ENCODE data around the gene THSD4. TPM values are rescaled to one million over a fixed set of nuclear protein-coding genes. Genes with fewer than 3 reads are reported as not detected.

THSD4 gene
- total RNA-seq, 1 donor from 2014 or later, result 1.6 TPM

DNA sequence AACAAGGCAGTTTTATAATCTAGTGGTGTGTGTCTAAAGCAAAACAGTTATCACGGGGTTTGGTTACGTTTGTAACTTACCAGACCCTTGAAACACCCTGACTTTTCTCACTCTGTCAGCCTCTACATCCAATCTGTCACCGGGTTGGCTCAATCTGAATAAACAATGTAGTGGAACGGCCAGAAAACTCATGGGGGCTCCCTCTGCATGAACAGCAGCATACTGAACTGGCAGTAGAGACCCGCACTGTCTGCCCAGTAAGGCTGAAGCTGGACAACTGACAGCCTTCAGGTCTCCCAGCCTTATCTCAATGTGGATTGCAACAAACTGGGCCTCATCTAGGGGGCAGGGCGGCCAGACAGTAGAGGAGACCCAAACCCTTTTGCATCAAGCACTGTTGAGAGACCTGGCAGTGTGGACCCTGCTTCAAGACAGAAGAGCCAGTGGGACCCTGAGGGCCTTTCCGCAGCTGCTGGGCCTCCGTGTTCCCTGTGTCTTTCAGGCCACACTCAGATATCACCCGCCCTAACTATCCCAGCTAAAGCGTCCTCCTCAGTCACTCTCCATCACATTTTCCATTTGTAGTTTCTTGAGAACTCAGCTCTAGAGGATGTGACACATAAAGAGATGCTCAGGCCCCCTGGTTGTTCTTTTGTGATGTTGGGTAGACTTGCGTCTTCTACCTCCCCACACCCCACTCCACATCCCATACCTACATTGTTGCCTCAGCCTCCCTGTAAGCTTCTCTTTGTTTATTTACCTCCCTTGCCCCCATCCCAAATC, 513.9 kb downstream of the THSD4 start:
- DNase-seq, result no peak

- DNase-seq, result no peak
Observed at GRCh38 chr15:71629781-71630474, 514.7 kb downstream of the THSD4 start.

DNA sequence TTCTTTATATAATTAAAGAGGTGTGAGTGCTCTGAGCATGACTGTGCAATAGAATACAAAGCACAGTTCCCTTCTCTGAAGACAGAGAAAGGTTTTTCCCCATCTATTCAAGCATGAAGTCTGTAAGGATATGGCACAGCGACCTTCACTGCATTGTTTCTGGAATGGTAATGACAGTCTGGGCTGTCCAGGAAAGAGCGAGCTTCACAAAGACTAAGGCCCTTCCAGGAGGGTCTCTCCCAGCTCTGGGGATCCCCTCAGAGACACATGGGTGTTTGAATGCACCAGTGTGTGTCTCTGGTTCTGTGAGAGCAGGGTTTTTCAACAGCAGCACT, 515.2 kb downstream of the THSD4 start:
- no peak for DNase-seq

DNA sequence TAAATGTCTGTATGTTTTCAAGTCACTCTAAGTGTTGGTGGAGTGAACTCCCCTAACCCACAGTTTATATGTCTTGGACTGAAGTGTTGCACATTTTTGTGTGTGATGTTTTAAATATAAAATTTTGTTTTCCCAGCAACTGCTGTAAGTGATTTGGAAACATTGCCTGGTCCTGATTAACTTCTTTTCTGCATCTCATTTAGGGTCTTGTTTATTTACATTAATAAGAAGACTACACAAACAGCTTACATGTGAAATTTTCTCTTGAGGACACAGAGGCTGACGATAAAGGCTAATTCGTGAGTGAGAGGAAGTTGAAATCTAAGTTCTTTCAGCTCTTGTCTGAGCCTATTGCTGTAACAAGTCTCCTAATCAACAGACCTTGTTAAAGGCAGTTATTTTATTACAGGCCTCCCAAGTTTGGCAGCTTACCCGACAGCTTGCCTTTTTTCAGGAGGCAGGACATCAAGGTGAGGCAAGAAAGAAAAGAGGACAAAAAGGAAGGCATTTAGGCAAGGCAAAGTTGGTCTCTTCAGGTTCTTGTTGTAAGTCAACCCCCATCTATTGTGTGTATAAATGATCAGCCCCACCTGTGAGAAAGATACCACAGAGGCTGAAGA, 517.4 kb downstream of the THSD4 start:
- no peak for DNase-seq

- no peak for DNase-seq
Observed at GRCh38 chr15:71634820-71635560, 519.7 kb downstream of the THSD4 start.

DNA sequence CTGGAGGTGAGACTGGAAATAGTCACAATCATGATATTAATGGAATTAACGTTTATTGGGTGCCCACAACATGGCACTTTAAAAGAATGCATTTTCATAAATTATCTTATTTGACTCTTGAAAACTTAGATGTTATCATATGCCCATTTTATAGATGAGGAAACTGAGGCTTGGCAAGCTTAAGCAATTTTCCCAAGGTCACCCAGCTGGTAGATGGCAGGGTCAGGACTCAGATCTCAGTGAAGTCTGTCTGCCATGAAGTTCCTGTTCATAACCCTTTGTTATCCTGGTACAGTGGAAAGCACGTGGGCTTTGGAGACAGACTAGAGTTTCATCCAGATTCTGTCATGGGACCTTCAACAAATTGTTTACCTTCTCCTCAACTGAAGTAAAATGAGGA, 520.5 kb downstream of the THSD4 start:
- no peak for DNase-seq

DNA sequence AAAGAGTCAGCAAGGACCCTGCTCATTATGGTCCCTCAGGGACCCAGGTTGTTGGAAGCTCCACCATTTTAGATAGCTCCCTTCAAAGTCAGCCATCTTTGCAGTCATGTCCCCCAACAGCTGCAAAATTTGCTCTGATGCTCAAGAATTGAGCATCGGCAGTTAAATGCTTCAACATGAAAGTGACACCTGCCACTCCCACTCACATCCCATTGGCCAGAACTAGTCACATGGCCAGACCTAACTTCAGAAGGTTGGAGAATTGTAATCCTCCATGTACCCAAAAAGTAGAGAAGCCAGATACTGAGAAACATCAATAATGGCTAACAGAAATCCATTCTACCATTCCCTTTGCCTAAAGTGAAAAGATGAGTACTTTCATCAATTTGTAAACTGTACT, 523.6 kb downstream of the THSD4 start:
- DNase-seq, result no peak

- no peak for DNase-seq
Observed at GRCh38 chr15:71639471-71639870, 524.2 kb downstream of the THSD4 start.

GRCh38 chr15:71643918-71644317, 528.6 kb downstream of the THSD4 start:
- no peak for DNase-seq

GRCh38 chr15:71646767-71647486, 531.7 kb downstream of the THSD4 start:
- no peak for DNase-seq

GRCh38 chr15:71647487-71647808, 532.2 kb downstream of the THSD4 start:
- DNase-seq, result no peak

GRCh38 chr15:71648095-71648494, 532.8 kb downstream of the THSD4 start:
- DNase-seq, result no peak

DNA sequence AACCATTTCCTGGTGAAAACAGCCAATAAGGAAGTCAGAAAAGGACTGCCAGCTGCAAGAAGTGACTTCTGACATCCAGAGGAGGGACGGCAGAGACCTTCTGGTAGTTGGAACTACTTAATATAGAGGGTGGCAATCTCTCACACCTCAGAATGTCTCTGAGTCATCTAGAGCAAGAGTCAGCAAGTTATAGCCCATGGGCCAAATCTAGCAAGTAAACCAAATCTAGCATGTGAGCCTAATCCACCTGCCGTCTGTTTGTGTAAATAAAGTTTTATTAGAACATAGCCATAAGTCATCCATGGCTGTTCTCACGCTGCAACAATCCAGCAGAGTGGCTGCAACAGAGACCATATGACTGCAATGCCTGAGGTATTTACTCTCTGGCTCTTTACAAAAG, 534.6 kb downstream of the THSD4 start:
- DNase-seq, result no peak

GRCh38 chr15:71650603-71651002, 535.3 kb downstream of the THSD4 start:
- no peak for DNase-seq

GRCh38 chr15:71651750-71652186, 536.5 kb downstream of the THSD4 start:
- no peak for DNase-seq

DNA sequence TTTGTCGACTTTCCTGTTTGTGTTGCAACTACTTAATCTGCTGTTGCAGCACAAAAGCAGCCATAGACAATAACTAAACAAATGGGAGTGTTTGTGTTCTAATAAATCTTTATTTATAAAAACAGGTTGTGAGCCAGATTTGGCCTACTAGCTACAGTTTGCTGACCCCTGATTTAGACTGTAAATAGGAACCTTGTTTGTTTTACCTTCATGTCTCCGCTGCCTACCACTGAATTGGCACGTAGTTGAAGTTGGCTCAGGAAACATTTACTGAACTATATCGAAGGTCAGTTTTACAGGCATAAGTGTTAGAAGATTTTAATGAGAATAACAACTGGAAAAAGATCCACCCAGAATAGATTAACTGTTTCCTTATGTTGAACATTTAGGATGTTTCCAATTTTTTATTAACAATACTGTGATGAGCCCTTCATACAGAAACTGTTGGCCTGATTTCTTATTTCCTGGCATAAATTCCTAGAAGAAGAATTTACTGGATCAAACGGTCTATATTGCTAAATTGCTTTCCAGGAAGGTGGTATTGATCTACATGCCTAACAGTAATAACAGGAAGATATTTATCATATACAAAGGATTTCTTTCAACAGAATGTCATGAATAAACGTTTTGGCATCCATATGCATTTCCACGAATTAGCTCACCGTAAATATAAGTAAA, 538.9 kb downstream of the THSD4 start:
- no peak for DNase-seq

DNA sequence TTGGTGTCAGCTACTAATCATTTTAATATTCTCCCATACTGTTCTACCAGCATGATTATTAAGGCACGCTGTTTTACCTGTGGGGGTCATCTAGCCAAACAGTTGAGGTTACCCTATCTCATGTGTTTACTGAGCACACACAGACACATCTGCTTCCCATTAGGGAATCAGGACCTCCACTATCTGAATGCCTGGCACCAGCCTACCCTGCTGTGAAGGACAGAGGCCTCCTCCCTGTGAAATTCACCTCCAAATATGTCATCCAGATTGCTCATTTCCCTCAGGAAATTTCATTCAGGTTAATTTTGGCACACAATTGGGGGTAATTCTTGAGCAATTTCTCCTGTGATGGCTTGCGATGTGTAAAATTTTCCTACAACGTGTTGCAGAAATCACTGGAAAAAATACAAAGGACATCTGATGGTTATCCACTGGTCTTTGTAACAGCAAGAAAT, 539.5 kb downstream of the THSD4 start:
- no peak for DNase-seq

GRCh38 chr15:71656425-71656824, 541.2 kb downstream of the THSD4 start:
- DNase-seq, result no peak

GRCh38 chr15:71657141-71657540, 541.9 kb downstream of the THSD4 start:
- no peak for DNase-seq

DNA sequence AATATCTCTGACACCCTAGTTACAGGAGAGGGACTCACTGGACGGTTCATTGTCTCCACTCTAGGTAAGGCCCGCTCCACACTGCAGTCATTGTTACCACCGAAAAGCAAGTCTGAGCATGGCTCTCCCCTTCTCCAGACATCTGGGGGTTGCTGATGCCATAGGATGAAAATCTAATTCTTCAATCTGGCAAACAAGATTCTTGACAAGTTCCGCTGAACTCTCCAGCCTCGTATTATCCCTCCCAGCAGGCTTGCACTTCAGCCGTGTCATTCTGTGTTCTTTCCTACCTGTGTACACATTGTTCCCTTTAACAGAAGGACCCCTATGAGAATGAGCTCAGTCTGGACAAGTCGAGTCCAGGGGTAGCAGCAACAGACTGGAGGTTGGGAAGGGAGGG, 542.8 kb downstream of the THSD4 start:
- DNase-seq, result no peak

DNA sequence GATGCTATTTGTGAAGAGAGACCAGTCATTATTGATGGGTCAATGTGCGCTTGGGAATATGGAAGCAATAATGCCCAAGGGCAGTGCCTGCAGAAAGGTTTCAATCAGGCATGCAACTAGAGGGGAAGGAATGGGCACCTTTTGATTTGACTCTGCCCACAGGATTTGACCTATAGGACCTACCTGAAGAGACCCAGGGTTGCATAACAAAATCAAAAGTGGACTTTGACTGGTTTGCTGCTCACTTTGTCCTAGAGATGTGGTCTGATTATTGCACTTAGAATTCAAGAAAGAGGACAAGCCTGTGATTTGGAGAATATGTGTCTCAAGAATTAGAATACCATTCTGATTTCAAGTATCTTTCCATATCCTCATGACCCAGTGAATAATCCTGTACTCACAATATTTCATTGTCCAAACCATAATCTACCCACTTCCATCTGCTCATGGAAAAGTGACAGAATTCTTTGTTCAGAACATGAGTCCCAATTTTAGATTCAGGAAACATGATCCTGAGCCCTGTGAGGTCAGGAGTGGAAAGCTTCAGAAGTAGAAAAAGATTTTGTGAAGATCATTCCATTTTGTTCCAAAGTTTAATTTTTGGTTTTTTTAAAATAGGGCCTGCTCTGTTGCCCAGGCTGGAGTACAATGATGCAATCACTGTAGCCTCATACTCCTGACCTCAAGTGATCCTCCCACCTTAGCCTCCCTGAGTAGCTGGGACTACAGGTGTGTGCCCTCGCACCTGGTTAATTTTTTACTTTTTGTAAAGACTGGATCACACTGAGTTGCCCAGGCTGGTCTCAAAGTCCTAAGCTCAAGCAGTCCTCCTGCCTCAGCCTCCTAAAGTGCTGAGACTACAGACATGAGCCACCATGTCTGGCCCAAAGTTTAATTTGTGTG, 543.8 kb downstream of the THSD4 start:
- DNase-seq, result no peak

Data from occipital lobe (tissue), 2 donors.